ENCODE data around the gene STYK1.

DNA sequence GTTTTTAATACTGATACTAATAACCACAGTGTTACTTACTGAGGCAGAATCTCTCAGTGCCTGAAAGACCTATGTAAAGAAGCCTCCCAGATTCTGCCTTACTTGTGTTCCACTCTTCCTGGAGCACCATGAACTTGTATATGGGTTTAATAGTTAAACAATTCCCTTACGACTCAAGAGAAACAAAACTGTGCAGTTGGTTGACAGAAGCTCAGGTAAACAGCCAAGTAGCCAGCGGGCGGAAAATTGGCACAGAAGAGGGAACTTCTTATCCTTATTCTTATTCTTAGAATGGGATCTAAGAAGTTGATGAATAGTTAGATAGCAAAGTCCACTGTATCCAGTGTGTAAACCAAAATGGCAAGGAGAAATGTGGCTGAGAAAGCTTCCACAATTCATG, 37.7 kb downstream of the STYK1 start:
- TF ChIP-seq, protein P1, sequence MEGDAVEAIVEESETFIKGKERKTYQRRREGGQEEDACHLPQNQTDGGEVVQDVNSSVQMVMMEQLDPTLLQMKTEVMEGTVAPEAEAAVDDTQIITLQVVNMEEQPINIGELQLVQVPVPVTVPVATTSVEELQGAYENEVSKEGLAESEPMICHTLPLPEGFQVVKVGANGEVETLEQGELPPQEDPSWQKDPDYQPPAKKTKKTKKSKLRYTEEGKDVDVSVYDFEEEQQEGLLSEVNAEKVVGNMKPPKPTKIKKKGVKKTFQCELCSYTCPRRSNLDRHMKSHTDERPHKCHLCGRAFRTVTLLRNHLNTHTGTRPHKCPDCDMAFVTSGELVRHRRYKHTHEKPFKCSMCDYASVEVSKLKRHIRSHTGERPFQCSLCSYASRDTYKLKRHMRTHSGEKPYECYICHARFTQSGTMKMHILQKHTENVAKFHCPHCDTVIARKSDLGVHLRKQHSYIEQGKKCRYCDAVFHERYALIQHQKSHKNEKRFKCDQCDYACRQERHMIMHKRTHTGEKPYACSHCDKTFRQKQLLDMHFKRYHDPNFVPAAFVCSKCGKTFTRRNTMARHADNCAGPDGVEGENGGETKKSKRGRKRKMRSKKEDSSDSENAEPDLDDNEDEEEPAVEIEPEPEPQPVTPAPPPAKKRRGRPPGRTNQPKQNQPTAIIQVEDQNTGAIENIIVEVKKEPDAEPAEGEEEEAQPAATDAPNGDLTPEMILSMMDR (conservative IDR thresholded peaks at IDR 0.05; ENCODE audit: low read length), result no peak
- TF ChIP-seq EZH2phosphoT487 (IDR thresholded peaks at IDR 0.05; ENCODE audit: borderline replicate concordance), result no peak

All from Loucy (cell line).